KOPT-K1 (cell line): ENCODE measurements around the gene EREG.

Experiments used
- H3K27ac ChIP-seq: fragments of 200-600 bp; sonication (generic); 2 replicates; pipeline ENCODE4 v1.5.1; 2016; ENCODE audit warnings: antibody characterized with exemption, mild to moderate bottlenecking, low read depth, low read length; ENCODE audit not compliant: poor library complexity, severe bottlenecking
- H3K36me3 ChIP-seq: fragments of 200-600 bp; sonication (generic); 2 replicates; pipeline ENCODE4 v1.5.1; 2017; ENCODE audit warnings: antibody characterized with exemption, mild to moderate bottlenecking, low read length, moderate library complexity; ENCODE audit not compliant: insufficient read depth
- H3K9me3 ChIP-seq: fragments of 200-600 bp; sonication (generic); 2 replicates; pipeline ENCODE4 v1.5.1; 2017; ENCODE audit warnings: antibody characterized with exemption, low read length, mild to moderate bottlenecking; ENCODE audit not compliant: insufficient read depth, poor library complexity, severe bottlenecking

The EREG gene

GRCh38 chr4:74364652-74365491 lies at the start of gene EREG:
EREG (plus strand) TSS chr4:74365145; CDS start chr4:74365309, 164 bp downstream.
- H3K36me3 ChIP-seq = no peaks in the 10 kb centered on the region
- H3K27ac ChIP-seq = no peak within 1 kb of the TSS

GRCh38 chr4:74315376-74315775 lies 49.6 kb upstream of the EREG start:
- Histone ChIP-seq H3K36me3 (no peaks in the 10 kb centered on the region), H3K9me3 (no peaks in the 10 kb centered on the region), H3K27ac (no peak overlapping the region)

More at GRCh38 chr4:74364652-74365491, at the start of gene EREG:
- H3K9me3 ChIP-seq = no peaks in the 10 kb centered on the region

GRCh38 chr4:74316397-74316796 lies 48.5 kb upstream of the EREG start:
- no peaks in the 10 kb centered on the region for H3K9me3 ChIP-seq
- no peaks in the 10 kb centered on the region for H3K36me3 ChIP-seq
- H3K27ac ChIP-seq = no peak overlapping the region

GRCh38 chr4:74317616-74318246 lies 47.2 kb upstream of the EREG start:
- no peak overlapping the region for H3K27ac ChIP-seq
- no peaks in the 10 kb centered on the region for H3K36me3 ChIP-seq
- H3K9me3 ChIP-seq = no peaks in the 10 kb centered on the region

GRCh38 chr4:74318276-74318675 lies 46.7 kb upstream of the EREG start:
- Histone ChIP-seq H3K9me3 (no peaks in the 10 kb centered on the region), H3K27ac (no peak overlapping the region), H3K36me3 (no peaks in the 10 kb centered on the region)

GRCh38 chr4:74319470-74319869 lies 45.5 kb upstream of the EREG start:
- Histone ChIP-seq H3K36me3 (no peaks in the 10 kb centered on the region), H3K27ac (no peak overlapping the region), H3K9me3 (no peaks in the 10 kb centered on the region)

- H3K9me3 ChIP-seq = no peaks in the 10 kb centered on the region
- H3K36me3 ChIP-seq = no peaks in the 10 kb centered on the region
- no peak overlapping the region for H3K27ac ChIP-seq
Measured at GRCh38 chr4:74320559-74321118, 44.3 kb upstream of the EREG start.

GRCh38 chr4:74322301-74322700 lies 42.6 kb upstream of the EREG start:
- Histone ChIP-seq H3K9me3 (no peaks in the 10 kb centered on the region), H3K27ac (no peak overlapping the region), H3K36me3 (no peaks in the 10 kb centered on the region)

GRCh38 chr4:74323663-74324062 lies 41.3 kb upstream of the EREG start:
- no peak overlapping the region for H3K27ac ChIP-seq
- H3K36me3 ChIP-seq = no peaks in the 10 kb centered on the region

GRCh38 chr4:74324262-74324661 lies 40.7 kb upstream of the EREG start:
- no peak overlapping the region for H3K27ac ChIP-seq
- no peaks in the 10 kb centered on the region for H3K9me3 ChIP-seq
- H3K36me3 ChIP-seq = no peaks in the 10 kb centered on the region

More at GRCh38 chr4:74323663-74324062, 41.3 kb upstream of the EREG start:
- H3K9me3 ChIP-seq = no peaks in the 10 kb centered on the region

- no peak overlapping the region for H3K27ac ChIP-seq
- no peaks in the 10 kb centered on the region for H3K9me3 ChIP-seq
- H3K36me3 ChIP-seq = no peaks in the 10 kb centered on the region
Measured at GRCh38 chr4:74325886-74326285, 39.1 kb upstream of the EREG start.

GRCh38 chr4:74327762-74328161 lies 37.2 kb upstream of the EREG start:
- no peaks in the 10 kb centered on the region for H3K36me3 ChIP-seq
- H3K9me3 ChIP-seq = no peaks in the 10 kb centered on the region

GRCh38 chr4:74328501-74328900 lies 36.4 kb upstream of the EREG start:
- no peaks in the 10 kb centered on the region for H3K9me3 ChIP-seq
- no peak overlapping the region for H3K27ac ChIP-seq
- H3K36me3 ChIP-seq = no peaks in the 10 kb centered on the region

More at GRCh38 chr4:74327762-74328161, 37.2 kb upstream of the EREG start:
- H3K27ac ChIP-seq = no peak overlapping the region

- no peaks in the 10 kb centered on the region for H3K9me3 ChIP-seq
- H3K27ac ChIP-seq = no peak overlapping the region
- no peaks in the 10 kb centered on the region for H3K36me3 ChIP-seq
Measured at GRCh38 chr4:74329307-74329706, 35.6 kb upstream of the EREG start.

- Histone ChIP-seq H3K27ac (no peak overlapping the region), H3K36me3 (no peaks in the 10 kb centered on the region), H3K9me3 (no peaks in the 10 kb centered on the region)
Measured at GRCh38 chr4:74330295-74330750, 34.6 kb upstream of the EREG start.
